ENCODE data around the gene PEAK3. TPM values are rescaled to one million over a fixed set of nuclear protein-coding genes. Genes with fewer than 3 reads are reported as not detected.

PEAK3 gene
- total RNA-seq, 1 donor from 2014 or later = 7.5 TPM

DNA sequence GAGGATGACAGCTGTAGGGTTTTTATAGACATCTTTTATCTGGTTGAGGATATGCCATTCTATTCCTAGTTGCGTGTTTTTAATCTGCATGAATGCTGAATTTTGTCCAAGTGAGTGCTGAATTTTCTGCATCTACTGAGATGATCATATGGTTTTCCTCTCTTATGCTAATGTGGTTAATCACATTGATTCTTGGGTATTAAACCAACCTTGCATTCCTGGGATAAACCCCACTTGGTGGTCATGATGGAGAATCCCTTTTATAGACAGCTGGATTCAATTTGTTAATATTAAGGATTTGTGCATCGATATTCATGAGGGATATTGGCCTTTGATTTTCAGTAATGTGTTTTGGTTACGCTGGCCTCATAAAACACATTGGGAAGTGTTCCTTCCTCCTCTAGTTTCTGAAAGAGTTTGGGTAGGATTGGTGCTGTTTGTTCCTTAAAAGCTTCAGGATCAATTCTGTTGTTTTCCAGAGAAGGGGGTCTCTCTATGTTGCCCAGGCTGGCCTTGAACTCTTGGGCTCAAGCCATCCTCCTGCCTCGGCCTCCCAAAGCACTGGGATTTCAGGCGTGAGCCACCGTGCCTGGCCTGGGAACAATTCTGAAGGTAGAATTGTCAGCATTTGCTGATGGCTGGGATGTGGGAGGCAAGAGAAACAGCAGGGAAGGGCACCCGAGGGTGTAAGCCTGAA is 33.3 kb upstream of the PEAK3 start:
- DNase-seq (no peak), ATAC-seq (no peak)
- TF ChIP-seq, protein P1, sequence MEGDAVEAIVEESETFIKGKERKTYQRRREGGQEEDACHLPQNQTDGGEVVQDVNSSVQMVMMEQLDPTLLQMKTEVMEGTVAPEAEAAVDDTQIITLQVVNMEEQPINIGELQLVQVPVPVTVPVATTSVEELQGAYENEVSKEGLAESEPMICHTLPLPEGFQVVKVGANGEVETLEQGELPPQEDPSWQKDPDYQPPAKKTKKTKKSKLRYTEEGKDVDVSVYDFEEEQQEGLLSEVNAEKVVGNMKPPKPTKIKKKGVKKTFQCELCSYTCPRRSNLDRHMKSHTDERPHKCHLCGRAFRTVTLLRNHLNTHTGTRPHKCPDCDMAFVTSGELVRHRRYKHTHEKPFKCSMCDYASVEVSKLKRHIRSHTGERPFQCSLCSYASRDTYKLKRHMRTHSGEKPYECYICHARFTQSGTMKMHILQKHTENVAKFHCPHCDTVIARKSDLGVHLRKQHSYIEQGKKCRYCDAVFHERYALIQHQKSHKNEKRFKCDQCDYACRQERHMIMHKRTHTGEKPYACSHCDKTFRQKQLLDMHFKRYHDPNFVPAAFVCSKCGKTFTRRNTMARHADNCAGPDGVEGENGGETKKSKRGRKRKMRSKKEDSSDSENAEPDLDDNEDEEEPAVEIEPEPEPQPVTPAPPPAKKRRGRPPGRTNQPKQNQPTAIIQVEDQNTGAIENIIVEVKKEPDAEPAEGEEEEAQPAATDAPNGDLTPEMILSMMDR (IDR thresholded peaks at IDR 0.05) = no peak
- H3K36me3 ChIP-seq = no peaks in the 10 kb centered on the region
- H3K9me3 ChIP-seq = no peaks in the 10 kb centered on the region
- no peak overlapping the region for H3K4me3 ChIP-seq
- peaks cover 35% of the 10 kb centered on the region for H3K27me3 ChIP-seq (ENCODE audit: low read depth)
- intact Hi-C loops (cut with DNase I) = no loop called here
- H3K4me1 ChIP-seq = peaks cover 11% of the 10 kb centered on the region
- H3K27ac ChIP-seq = peak overlapping the region; percentile 46

DNA sequence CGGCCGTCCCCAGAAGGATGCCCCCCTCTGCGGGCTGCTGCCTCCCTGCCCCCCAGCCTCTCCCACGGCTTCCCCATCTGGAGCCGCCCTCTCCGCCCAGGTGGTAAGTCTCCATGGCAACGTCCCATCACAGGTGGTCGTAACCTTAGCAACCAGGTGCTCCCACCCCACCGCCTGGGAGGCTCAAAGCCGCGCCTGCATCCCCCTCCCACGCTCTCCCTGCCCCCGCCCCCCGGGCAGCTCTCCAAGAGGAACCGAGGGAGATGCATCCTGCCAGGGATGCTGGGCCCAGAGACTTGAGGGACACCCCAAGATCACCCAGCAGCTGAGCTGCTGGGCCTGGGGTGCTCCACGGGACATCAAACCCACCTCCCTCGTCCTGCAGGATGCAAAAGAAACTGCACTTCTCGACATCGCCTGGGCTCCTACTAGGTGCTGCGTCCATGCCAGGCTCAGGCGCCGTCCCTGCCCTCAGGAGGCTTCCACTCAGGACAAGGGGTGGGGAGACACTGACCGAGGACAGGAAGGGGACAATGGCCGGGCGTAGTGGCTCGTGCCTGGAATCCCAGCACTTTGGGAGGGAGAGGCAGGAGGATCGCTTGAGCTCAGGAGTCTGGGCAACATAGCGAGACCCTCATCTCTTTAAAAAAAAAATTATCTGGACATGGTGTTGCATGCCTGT is 31.0 kb upstream of the PEAK3 start:
- TF ChIP-seq, protein P1 (IDR thresholded peaks at IDR 0.05) = no peak
- Histone ChIP-seq H3K9me3 (no peaks in the 10 kb centered on the region), H3K36me3 (no peaks in the 10 kb centered on the region), H3K4me1 (peaks cover 11% of the 10 kb centered on the region), H3K27me3 (ENCODE audit: low read depth) (peaks cover 57% of the 10 kb centered on the region), H3K4me3 (no peak overlapping the region), H3K27ac (no peak overlapping the region)
- DNase-seq = no peak
- intact Hi-C loops (cut with DNase I) = no loop called here
- ATAC-seq = no peak

DNA sequence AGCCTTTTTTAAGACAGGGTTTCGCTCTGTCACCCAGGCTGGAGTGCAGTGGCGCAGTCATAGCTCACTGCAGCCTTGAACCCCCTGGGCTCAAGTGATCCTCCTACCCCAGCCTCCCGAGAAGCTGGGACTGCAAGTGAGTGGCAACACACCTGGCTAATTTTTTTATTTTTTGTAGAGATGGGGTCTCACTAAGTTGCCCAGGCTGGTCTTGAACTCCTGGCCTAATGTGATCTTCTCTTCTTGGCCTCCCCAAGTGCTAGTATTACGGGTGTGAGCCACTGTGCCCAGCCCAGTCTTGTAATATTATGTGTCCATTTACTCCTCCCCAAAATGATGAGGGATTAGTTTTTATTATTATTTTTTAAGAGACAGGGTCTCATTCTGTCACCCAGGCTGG is 29.1 kb upstream of the PEAK3 start:
- H3K27me3 ChIP-seq (ENCODE audit: low read depth) = peaks cover 74% of the 10 kb centered on the region
- H3K36me3 ChIP-seq = no peaks in the 10 kb centered on the region
- DNase-seq (no peak), ATAC-seq (no peak)
- H3K9me3 ChIP-seq = no peaks in the 10 kb centered on the region
- H3K4me3 ChIP-seq = no peak overlapping the region
- peaks cover 7% of the 10 kb centered on the region for H3K4me1 ChIP-seq
- H3K27ac ChIP-seq = no peak overlapping the region
- intact Hi-C loops (cut with DNase I) = no loop called here
- TF ChIP-seq, protein P1 (IDR thresholded peaks at IDR 0.05) = no peak

DNA sequence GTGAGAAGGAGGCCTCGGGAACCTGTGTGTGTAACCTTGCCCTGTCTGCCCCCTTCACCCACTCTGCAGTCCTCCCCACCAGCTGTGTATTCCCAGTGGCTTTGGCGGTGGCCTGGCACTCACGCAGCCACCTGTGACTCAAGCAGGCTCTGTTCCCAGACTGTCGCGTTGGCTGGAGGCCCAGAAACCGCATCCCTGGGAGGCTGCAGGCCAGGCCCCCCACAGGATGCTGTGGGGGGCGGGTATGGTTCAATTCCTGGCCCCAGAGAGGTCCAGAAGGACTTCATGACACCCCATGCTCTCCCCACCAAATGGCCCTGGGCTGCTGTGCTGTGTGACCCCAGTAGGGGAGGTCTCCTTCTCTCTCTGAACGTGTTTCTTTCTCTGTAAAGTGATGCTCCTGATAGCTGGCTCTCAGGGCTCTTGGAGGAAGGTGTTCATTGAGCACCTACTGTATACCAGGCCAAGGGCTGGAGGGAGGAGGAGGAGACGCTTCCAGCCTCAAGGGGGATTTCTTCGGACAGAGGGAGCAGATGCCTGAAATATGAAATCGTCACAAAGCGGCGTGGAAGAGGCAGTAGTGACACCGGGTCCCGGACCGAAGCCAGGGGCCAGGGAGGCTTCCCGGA is 27.9 kb upstream of the PEAK3 start:
- Histone ChIP-seq H3K27me3 (ENCODE audit: low read depth) (peaks cover 85% of the 10 kb centered on the region), H3K4me1 (no peaks in the 10 kb centered on the region), H3K4me3 (no peak overlapping the region), H3K27ac (no peak overlapping the region), H3K9me3 (no peaks in the 10 kb centered on the region), H3K36me3 (no peaks in the 10 kb centered on the region)
- intact Hi-C loops (cut with DNase I) = no loop called here
- ATAC-seq (no peak), DNase-seq (no peak)
- TF ChIP-seq, protein P1 (IDR thresholded peaks at IDR 0.05) = no peak

DNA sequence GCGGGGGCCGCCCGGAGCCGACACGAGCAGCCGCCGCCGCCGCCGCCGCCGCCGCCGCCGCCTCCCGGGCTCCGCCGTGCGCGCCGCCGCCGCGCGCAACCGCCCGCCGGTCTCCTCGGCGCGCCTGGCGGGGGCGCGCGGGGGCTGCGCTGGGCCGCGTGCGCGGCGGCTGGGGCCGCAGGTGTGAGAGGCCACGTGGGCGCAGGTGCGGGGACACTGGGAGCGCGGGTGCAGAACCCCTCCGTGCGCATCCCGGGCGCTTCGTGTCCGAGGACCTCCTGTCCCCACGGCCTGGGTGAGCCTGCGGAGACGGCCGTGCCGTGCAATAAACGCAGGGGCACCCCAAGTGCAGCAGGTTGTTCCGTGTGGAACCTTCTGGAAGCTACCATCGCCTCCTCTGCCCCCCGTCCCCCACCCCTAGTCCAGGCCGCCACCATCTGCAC is 26.2 kb upstream of the PEAK3 start, which contains the start of gene LINGO3:
LINGO3 (minus strand) TSS at position 41 of the 443 bp plus-strand sequence. CDS start 16,378 bp downstream, outside the sequence.
- H3K36me3 ChIP-seq = no peaks in the 10 kb centered on the region
- TF ChIP-seq, protein P1 (IDR thresholded peaks at IDR 0.05) = no peak
- DNase-seq = no peak
- no peaks in the 10 kb centered on the region for H3K9me3 ChIP-seq
- intact Hi-C loops (cut with DNase I) = no loop called here
- ATAC-seq = no peak
- no peak within 1 kb of the TSS for H3K27ac ChIP-seq
- peak within 1 kb of the TSS; percentile 19 for H3K4me3 ChIP-seq
- no peaks in the 10 kb centered on the region for H3K4me1 ChIP-seq
- peaks cover 87% of the 10 kb centered on the region for H3K27me3 ChIP-seq (ENCODE audit: low read depth)
